HG03039 (cell line): ENCODE measurements around the gene TPM4.
"Not testable (repeated sequence)": the region's sequence is repeated elsewhere in the genome, so short reads cannot be mapped to it uniquely, and the experiment has no call there.

Source experiments
- ATAC-seq: cut with Tn5 transposase; IDR thresholded peaks from one replicate; pipeline ENCODE4 v1.9.1; 2021; ENCODE audit warnings: mild to moderate bottlenecking, moderate library complexity; ENCODE audit not compliant: unreplicated experiment

The TPM4 gene

GRCh38 chr19:16094360-16095070 is 18.2 kb downstream of the TPM4 start:
- ATAC-seq: no peak

- no peak for ATAC-seq
These were observed 18.8 kb downstream of the TPM4 start for GRCh38 chr19:16095071-16095571.

GRCh38 chr19:16096280-16096855 is 20.1 kb downstream of the TPM4 start:
- ATAC-seq: no peak

- no peak for ATAC-seq
These were observed 22.1 kb downstream of the TPM4 start for GRCh38 chr19:16098416-16098768.

GRCh38 chr19:16098821-16099220 is 22.5 kb downstream of the TPM4 start:
- ATAC-seq: no peak

- not testable (repeated sequence) for ATAC-seq
These were observed 23.1 kb downstream of the TPM4 start for GRCh38 chr19:16099314-16099965.

- no peak for ATAC-seq
These were observed 24.2 kb downstream of the TPM4 start for GRCh38 chr19:16100524-16100923.

GRCh38 chr19:16104722-16105121 is 28.4 kb downstream of the TPM4 start:
- no peak for ATAC-seq

- ATAC-seq: no peak
These were observed 29.8 kb downstream of the TPM4 start for GRCh38 chr19:16106121-16106520.

GRCh38 chr19:16111160-16111908 is 35.0 kb downstream of the TPM4 start, which contains the start of gene RAB8A:
Gene RAB8A, plus strand, starts transcription at chr19:16111889. Its CDS starts 13 bp downstream, at chr19:16111902.
- ATAC-seq: peak; percentile 83

- ATAC-seq: no peak
These were observed 35.8 kb downstream of the TPM4 start for GRCh38 chr19:16111909-16112752.

- ATAC-seq: no peak
These were observed 36.5 kb downstream of the TPM4 start for GRCh38 chr19:16112778-16113177.

GRCh38 chr19:16113727-16114126 is 37.4 kb downstream of the TPM4 start:
- no peak for ATAC-seq

- no peak for ATAC-seq
These were observed 39.2 kb downstream of the TPM4 start for GRCh38 chr19:16115301-16116039.

- no peak for ATAC-seq
These were observed 39.8 kb downstream of the TPM4 start for GRCh38 chr19:16116067-16116466.

- no peak for ATAC-seq
These were observed 41.3 kb downstream of the TPM4 start for GRCh38 chr19:16117594-16118033.

GRCh38 chr19:16118489-16119033 is 42.3 kb downstream of the TPM4 start:
- peak; percentile 63 for ATAC-seq

- ATAC-seq: not testable (repeated sequence)
These were observed 43.0 kb downstream of the TPM4 start for GRCh38 chr19:16119075-16119857.

- ATAC-seq: no peak
These were observed 44.8 kb downstream of the TPM4 start for GRCh38 chr19:16121141-16121540.
